HepG2 (cell line): ENCODE results near the gene KIZ. TPM values are rescaled to one million over a fixed set of nuclear protein-coding genes. Genes with fewer than 3 reads are reported as not detected.

ENCODE experiments used
- ADNP ChIP-seq: sonication (generic); formaldehyde crosslinking; IDR thresholded peaks from 2 replicates; pipeline ENCODE4 v1.4.0; 2020; ENCODE audit warnings: missing genetic modification reagents
- ARHGAP35 ChIP-seq: sonication (generic); formaldehyde crosslinking; IDR thresholded peaks from 2 replicates; pipeline ENCODE4 v1.9.0; 2022; ENCODE audit warnings: mild to moderate bottlenecking, inconsistent platforms, moderate library complexity, missing genetic modification reagents, borderline replicate concordance
- ATAD3A ChIP-seq: sonication (generic); formaldehyde crosslinking; IDR thresholded peaks from 2 replicates; pipeline ENCODE4 v1.4.0; 2020; ENCODE audit warnings: missing genetic modification reagents
- CCAR2 ChIP-seq: fragments of 200-400 bp; formaldehyde crosslinking; optimal IDR thresholded peaks from 2 replicates; pipeline ENCODE3; 2018; ENCODE audit warnings: low read depth, mild to moderate bottlenecking, low read length, moderate library complexity
- CREM ChIP-seq, 2 experiments: sonication (generic) in 1 of 2; formaldehyde crosslinking in 1 of 2; IDR thresholded peaks; 2 replicates each; pipeline versions ENCODE4 v1.4.0 to v1.6.1; 2016 to 2020; ENCODE audit warnings: antibody characterized with exemption in 1 of 2, mild to moderate bottlenecking in 1 of 2, missing genetic modification reagents in 1 of 2
- FOXJ3 ChIP-seq: sonication (generic); formaldehyde crosslinking; IDR thresholded peaks from 2 replicates; pipeline ENCODE4 v1.4.0; 2020; ENCODE audit warnings: missing genetic modification reagents, mild to moderate bottlenecking, borderline replicate concordance
- GTF3A ChIP-seq: sonication (generic); formaldehyde crosslinking; conservative IDR thresholded peaks from 2 replicates; pipeline ENCODE4 v1.4.0; 2020; ENCODE audit warnings: mild to moderate bottlenecking, missing genetic modification reagents
- KDM2A ChIP-seq: sonication (generic); formaldehyde crosslinking; IDR thresholded peaks from 2 replicates; pipeline ENCODE4 v1.4.0; 2020; ENCODE audit warnings: low read depth, missing genetic modification reagents, borderline replicate concordance
- KLF6 ChIP-seq: IDR thresholded peaks from 2 replicates; pipeline ENCODE4 v1.8.0; 2016; ENCODE audit warnings: missing biosample characterization, missing genetic modification reagents
- NFYB ChIP-seq: sonication (generic); formaldehyde crosslinking; IDR thresholded peaks from 2 replicates; pipeline ENCODE4 v1.4.0; 2020; ENCODE audit warnings: missing genetic modification reagents
- PAX8 ChIP-seq: sonication (generic); formaldehyde crosslinking; IDR thresholded peaks from 2 replicates; pipeline ENCODE4 v1.8.0; 2022; ENCODE audit warnings: mild to moderate bottlenecking, missing genetic modification reagents, borderline replicate concordance
- SAP130 ChIP-seq: IDR thresholded peaks from 2 replicates; pipeline ENCODE4 v1.6.1; 2016; ENCODE audit warnings: low read depth
- SP140L ChIP-seq: sonication (generic); formaldehyde crosslinking; IDR thresholded peaks from 2 replicates; pipeline ENCODE4 v1.4.0; 2020; ENCODE audit warnings: missing genetic modification reagents, borderline replicate concordance
- YY1 ChIP-seq: IDR thresholded peaks from 2 replicates; pipeline ENCODE4 v1.6.1; 2011; ENCODE audit warnings: low read length, low read depth, moderate library complexity, mild to moderate bottlenecking; ENCODE audit not compliant: insufficient read depth, insufficient replicate concordance
- ZNF333 ChIP-seq: sonication (generic); formaldehyde crosslinking; IDR thresholded peaks from 2 replicates; pipeline ENCODE4 v1.4.0; 2020; ENCODE audit warnings: mild to moderate bottlenecking, missing genetic modification reagents, borderline replicate concordance
- ZNF350 ChIP-seq: sonication (generic); formaldehyde crosslinking; IDR thresholded peaks from 2 replicates; pipeline ENCODE4 v1.4.0; 2020; ENCODE audit warnings: mild to moderate bottlenecking, low read depth, missing genetic modification reagents, borderline replicate concordance
- ZNF7 ChIP-seq: IDR thresholded peaks from 2 replicates; pipeline ENCODE4 v1.6.1; 2016; ENCODE audit warnings: missing biosample characterization, missing genetic modification reagents
- ZNF749 ChIP-seq: sonication (generic); formaldehyde crosslinking; IDR thresholded peaks from 2 replicates; pipeline ENCODE4 v1.8.0; 2022; ENCODE audit warnings: mild to moderate bottlenecking, missing genetic modification reagents, moderate library complexity, borderline replicate concordance
- polyA plus RNA-seq, 8 experiments: library from polyadenylated mRNA; depleted of rRNA in 3 of 8; stranded (reverse) in 7 of 8; unstranded in 1 of 8; fragments of >200 nt; fragmentation: Illumina TruSeq in 4 of 8; extraction: Trizol in 4 of 8; gene quantifications; 2 replicates each; pipeline versions ENCODE4 v1.2.1 to v1.2.3, GENCODE V29; 2011 to 2016; ENCODE audit warnings: low read depth in 4 of 8, missing spikeins in 1 of 8, mixed read lengths in 1 of 8; ENCODE audit not compliant: insufficient read depth in 1 of 8
- total RNA-seq, 5 experiments: library from RNA; depleted of rRNA; stranded (reverse); fragments of >200 nt; fragmentation: Illumina TruSeq; extraction: Trizol; gene quantifications; 2 replicates each; pipeline ENCODE4 v1.2.3, GENCODE V29; 2016; ENCODE audit warnings: low read depth in 1 of 5
- TF ChIP-seq, protein P1 (sequence below): sonication (generic); formaldehyde crosslinking; IDR thresholded peaks from 2 replicates; pipeline ENCODE4 v1.5.1; 2020; ENCODE audit warnings: mild to moderate bottlenecking, moderate library complexity, missing genetic modification reagents
- TF ChIP-seq, protein P2 (sequence below): sonication (generic); formaldehyde crosslinking; IDR thresholded peaks from 2 replicates; pipeline ENCODE4 v1.5.0; 2020; ENCODE audit warnings: missing genetic modification reagents
- TF ChIP-seq, protein P3 (sequence below): sonication (generic); formaldehyde crosslinking; IDR thresholded peaks from 2 replicates; pipeline ENCODE4 v1.4.0; 2020; ENCODE audit warnings: missing genetic modification reagents
- TF ChIP-seq, protein P4 (sequence below): sonication (generic); formaldehyde crosslinking; IDR thresholded peaks from 2 replicates; pipeline ENCODE4 v1.5.0; 2020; ENCODE audit warnings: missing genetic modification reagents
- TF ChIP-seq, protein P5 (sequence below): sonication (generic); formaldehyde crosslinking; IDR thresholded peaks from 2 replicates; pipeline ENCODE4 v1.4.0; 2020; ENCODE audit warnings: missing genetic modification reagents

Gene KIZ
- total and polyA plus RNA-seq, 2 of the 13 experiments (the other 11 are each of a cell fraction or from before 2014, with no cell fraction given) = 46.3 to 114 TPM

DNA sequence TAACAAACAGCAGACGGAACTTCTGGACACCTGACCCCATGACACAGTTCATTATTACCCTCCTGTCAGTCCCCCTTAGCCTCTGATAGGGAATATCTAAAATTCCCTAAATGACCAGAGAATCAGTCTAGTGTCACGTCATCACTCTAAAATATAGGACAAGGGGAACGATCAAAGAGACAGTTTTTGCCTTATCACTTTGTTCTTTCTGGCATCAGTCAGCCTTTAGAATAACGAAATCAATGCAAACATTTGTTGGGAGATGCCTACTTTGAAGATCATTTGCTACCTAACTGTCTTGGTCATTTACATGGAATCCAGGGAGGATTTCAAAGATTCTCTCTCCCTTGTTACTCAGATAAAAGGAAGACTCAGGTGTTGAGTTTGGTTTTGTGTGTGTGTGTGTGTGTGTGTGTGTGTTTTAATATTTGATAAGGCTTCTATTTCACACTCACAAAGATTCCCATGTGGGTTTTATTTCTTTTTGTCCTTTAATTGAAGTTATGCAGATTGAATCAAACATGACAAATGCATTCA, 48.0 kb upstream of the KIZ start (continued):
- TF ChIP-seq, protein P1, sequence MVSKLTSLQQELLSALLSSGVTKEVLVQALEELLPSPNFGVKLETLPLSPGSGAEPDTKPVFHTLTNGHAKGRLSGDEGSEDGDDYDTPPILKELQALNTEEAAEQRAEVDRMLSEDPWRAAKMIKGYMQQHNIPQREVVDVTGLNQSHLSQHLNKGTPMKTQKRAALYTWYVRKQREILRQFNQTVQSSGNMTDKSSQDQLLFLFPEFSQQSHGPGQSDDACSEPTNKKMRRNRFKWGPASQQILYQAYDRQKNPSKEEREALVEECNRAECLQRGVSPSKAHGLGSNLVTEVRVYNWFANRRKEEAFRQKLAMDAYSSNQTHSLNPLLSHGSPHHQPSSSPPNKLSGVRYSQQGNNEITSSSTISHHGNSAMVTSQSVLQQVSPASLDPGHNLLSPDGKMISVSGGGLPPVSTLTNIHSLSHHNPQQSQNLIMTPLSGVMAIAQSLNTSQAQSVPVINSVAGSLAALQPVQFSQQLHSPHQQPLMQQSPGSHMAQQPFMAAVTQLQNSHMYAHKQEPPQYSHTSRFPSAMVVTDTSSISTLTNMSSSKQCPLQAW = no peak; the same call in 1 of the 2 replicates
- TF ChIP-seq, protein P2, sequence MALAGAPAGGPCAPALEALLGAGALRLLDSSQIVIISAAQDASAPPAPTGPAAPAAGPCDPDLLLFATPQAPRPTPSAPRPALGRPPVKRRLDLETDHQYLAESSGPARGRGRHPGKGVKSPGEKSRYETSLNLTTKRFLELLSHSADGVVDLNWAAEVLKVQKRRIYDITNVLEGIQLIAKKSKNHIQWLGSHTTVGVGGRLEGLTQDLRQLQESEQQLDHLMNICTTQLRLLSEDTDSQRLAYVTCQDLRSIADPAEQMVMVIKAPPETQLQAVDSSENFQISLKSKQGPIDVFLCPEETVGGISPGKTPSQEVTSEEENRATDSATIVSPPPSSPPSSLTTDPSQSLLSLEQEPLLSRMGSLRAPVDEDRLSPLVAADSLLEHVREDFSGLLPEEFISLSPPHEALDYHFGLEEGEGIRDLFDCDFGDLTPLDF (CRISPR knock-in tag) = no peak
- TF ChIP-seq FOXJ3 (no peak), SP140L (CRISPR knock-in tag) (no peak), PAX8 (CRISPR knock-in tag) (no peak), KDM2A (CRISPR knock-in tag) (no peak), ZNF350 (CRISPR knock-in tag) (no peak), ARHGAP35 (no peak), YY1 (no peak), CCAR2 (no peak), KLF6 (CRISPR knock-in tag) (no peak), ZNF333 (CRISPR knock-in tag) (no peak), NFYB (no peak), ZNF749 (CRISPR knock-in tag) (no peak), SAP130 (CRISPR knock-in tag) (peak; percentile 64), GTF3A (no peak), CREM (IDR thresholded peaks at IDR 0.05) (peak; percentile 97), CREM (CRISPR knock-in tag; IDR thresholded peaks at IDR 0.05) (no peak), ATAD3A (CRISPR knock-in tag) (no peak), ADNP (CRISPR knock-in tag) (no peak), ZNF7 (no peak)
- TF ChIP-seq, protein P3, sequence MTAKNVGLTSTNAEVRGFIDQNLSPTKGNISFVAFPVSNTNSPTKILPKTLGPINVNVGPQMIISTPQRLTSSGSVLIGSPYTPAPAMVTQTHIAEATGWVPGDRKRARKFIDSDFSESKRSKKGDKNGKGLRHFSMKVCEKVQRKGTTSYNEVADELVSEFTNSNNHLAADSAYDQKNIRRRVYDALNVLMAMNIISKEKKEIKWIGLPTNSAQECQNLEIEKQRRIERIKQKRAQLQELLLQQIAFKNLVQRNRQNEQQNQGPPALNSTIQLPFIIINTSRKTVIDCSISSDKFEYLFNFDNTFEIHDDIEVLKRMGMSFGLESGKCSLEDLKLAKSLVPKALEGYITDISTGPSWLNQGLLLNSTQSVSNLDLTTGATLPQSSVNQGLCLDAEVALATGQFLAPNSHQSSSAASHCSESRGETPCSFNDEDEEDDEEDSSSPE (CRISPR knock-in tag) = no peak
- TF ChIP-seq, protein P4, sequence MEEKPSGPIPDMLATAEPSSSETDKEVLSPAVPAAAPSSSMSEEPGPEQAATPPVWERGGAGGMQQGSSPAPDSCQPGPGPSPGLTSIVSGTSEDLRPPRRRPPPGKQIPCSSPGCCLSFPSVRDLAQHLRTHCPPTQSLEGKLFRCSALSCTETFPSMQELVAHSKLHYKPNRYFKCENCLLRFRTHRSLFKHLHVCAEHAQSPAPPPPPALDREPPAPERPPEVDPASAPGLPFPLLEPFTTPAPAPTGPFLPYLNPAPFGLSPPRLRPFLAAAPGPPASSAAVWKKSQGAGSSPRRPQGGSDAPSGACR (CRISPR knock-in tag) = no peak
- TF ChIP-seq, protein P5, sequence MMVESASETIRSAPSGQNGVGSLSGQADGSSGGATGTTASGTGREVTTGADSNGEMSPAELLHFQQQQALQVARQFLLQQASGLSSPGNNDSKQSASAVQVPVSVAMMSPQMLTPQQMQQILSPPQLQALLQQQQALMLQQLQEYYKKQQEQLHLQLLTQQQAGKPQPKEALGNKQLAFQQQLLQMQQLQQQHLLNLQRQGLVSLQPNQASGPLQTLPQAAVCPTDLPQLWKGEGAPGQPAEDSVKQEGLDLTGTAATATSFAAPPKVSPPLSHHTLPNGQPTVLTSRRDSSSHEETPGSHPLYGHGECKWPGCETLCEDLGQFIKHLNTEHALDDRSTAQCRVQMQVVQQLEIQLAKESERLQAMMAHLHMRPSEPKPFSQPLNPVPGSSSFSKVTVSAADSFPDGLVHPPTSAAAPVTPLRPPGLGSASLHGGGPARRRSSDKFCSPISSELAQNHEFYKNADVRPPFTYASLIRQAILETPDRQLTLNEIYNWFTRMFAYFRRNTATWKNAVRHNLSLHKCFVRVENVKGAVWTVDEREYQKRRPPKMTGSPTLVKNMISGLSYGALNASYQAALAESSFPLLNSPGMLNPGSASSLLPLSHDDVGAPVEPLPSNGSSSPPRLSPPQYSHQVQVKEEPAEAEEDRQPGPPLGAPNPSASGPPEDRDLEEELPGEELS (CRISPR knock-in tag) = peak; percentile 62; the same call in 1 of the 2 replicates
